OCI-LY7 (cell line): ENCODE measurements around the gene ZNF202. TPM values are rescaled to one million over a fixed set of nuclear protein-coding genes. Genes with fewer than 3 reads are reported as not detected.

Source experiments
- BruUV-seq: library from RNA; stranded (reverse); fragments of 400-500 nt; replicated peaks from 2 replicates; lab custom pipeline; 2021; lab: Mats Ljungman, UMichigan
- CTCF ChIA-PET: fragments of 300-600 bp; sonication (Branson Sonifier 250); formaldehyde crosslinking; loops from one replicate; lab custom pipeline; 2022; ENCODE audit warnings: antibody characterized with exemption; ENCODE audit not compliant: unreplicated experiment; lab: Charles Lee
- POLR2A ChIA-PET: fragments of 300-600 bp; sonication (Branson Sonifier 250); formaldehyde crosslinking; loops from one replicate; lab custom pipeline; 2022; ENCODE audit warnings: antibody characterized with exemption; lab: Charles Lee
- DNase-seq: peaks from one replicate; pipeline ENCODE4 v3.0.0-alpha.2; 2015; ENCODE audit warnings: low spot score
- H2AFZ ChIP-seq: fragments of 200-600 bp; sonication (generic), shearing (Covaris generic); 2 replicates; pipeline ENCODE4 v1.6.1; 2014; ENCODE audit warnings: mild to moderate bottlenecking, antibody characterized with exemption, low read length, moderate library complexity
- H3K27ac ChIP-seq: fragments of 200-600 bp; sonication (generic); 2 replicates; pipeline ENCODE4 v1.5.1; 2014; ENCODE audit warnings: mixed run types, low read depth, mild to moderate bottlenecking, moderate library complexity, low read length, inconsistent platforms; ENCODE audit not compliant: poor library complexity, severe bottlenecking
- H3K36me3 ChIP-seq: fragments of 200-600 bp; sonication (generic); 2 replicates; pipeline ENCODE4 v1.6.1; 2014; ENCODE audit warnings: mild to moderate bottlenecking, antibody characterized with exemption, low read length, moderate library complexity, mixed read lengths; ENCODE audit not compliant: insufficient read depth
- H3K4me1 ChIP-seq: fragments of 200-600 bp; sonication (generic); 2 replicates; pipeline ENCODE4 v1.5.1; 2014; ENCODE audit warnings: mild to moderate bottlenecking, low read length; ENCODE audit not compliant: insufficient read depth, poor library complexity, severe bottlenecking
- H3K4me2 ChIP-seq: fragments of 200-600 bp; sonication (generic); 2 replicates; pipeline ENCODE4 v1.6.1; 2014; ENCODE audit warnings: mild to moderate bottlenecking, low read length
- H3K4me3 ChIP-seq: fragments of 200-600 bp; sonication (generic); 2 replicates; pipeline ENCODE4 v1.5.1; 2014; ENCODE audit warnings: mild to moderate bottlenecking, low read depth, low read length; ENCODE audit not compliant: poor library complexity, severe bottlenecking
- H3K79me2 ChIP-seq: fragments of 200-600 bp; sonication (generic); 2 replicates; pipeline ENCODE4 v1.6.1; 2016; ENCODE audit warnings: low read depth, mild to moderate bottlenecking, low read length, moderate library complexity, mixed read lengths; ENCODE audit not compliant: insufficient read depth
- H3K9me2 ChIP-seq: fragments of 200-600 bp; sonication (generic); 2 replicates; pipeline ENCODE4 v1.6.1; 2016; ENCODE audit warnings: mild to moderate bottlenecking, low read length, mixed read lengths; ENCODE audit not compliant: insufficient read depth
- H3K9me3 ChIP-seq: fragments of 200-600 bp; sonication (generic); 2 replicates; pipeline ENCODE4 v1.6.1; 2014; ENCODE audit warnings: mild to moderate bottlenecking, mixed run types, low read length, mixed read lengths
- H4K20me1 ChIP-seq: fragments of 200-600 bp; sonication (generic); 2 replicates; pipeline ENCODE4 v1.6.1; 2014; ENCODE audit warnings: mild to moderate bottlenecking, antibody characterized with exemption, low read length, moderate library complexity, mixed read lengths; ENCODE audit not compliant: insufficient read depth
- EZH2phosphoT487 ChIP-seq: fragments of 200-600 bp; sonication (generic); IDR thresholded peaks from 2 replicates; pipeline ENCODE4 v1.6.1; 2018; ENCODE audit warnings: low read depth, borderline replicate concordance, mild to moderate bottlenecking, mixed run types, antibody characterized with exemption, low read length, moderate library complexity, mixed read lengths
- intact Hi-C: fragments of 100-400 bp; cut with micrococcal nuclease; formaldehyde crosslinking; loops from one replicate; pipeline ENCODE4 v1.10.0; 2022; ENCODE audit not compliant: unreplicated experiment
- total RNA-seq, 2 experiments: library from RNA; depleted of rRNA in 1 of 2; stranded (reverse); fragments of >200 nt in 1 of 2; shearing (Covaris generic) in 1 of 2; gene quantifications; 2 replicates each; pipeline ENCODE4 v1.2.3, GENCODE V29; 2014 to 2022
- TF ChIP-seq, protein P1 (sequence below): fragments of 200-600 bp; sonication (generic); conservative IDR thresholded peaks from 2 replicates; pipeline ENCODE4 v1.5.1; 2014; ENCODE audit warnings: mild to moderate bottlenecking, antibody characterized with exemption, low read length, moderate library complexity, mixed read lengths

Gene ZNF202
- total RNA-seq, 2 experiments from 2014 or later, result 15.5 to 19.6 TPM

- no peak for TF ChIP-seq EZH2phosphoT487
- TF ChIP-seq, protein P1, sequence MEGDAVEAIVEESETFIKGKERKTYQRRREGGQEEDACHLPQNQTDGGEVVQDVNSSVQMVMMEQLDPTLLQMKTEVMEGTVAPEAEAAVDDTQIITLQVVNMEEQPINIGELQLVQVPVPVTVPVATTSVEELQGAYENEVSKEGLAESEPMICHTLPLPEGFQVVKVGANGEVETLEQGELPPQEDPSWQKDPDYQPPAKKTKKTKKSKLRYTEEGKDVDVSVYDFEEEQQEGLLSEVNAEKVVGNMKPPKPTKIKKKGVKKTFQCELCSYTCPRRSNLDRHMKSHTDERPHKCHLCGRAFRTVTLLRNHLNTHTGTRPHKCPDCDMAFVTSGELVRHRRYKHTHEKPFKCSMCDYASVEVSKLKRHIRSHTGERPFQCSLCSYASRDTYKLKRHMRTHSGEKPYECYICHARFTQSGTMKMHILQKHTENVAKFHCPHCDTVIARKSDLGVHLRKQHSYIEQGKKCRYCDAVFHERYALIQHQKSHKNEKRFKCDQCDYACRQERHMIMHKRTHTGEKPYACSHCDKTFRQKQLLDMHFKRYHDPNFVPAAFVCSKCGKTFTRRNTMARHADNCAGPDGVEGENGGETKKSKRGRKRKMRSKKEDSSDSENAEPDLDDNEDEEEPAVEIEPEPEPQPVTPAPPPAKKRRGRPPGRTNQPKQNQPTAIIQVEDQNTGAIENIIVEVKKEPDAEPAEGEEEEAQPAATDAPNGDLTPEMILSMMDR, result no peak
- ChIA-PET CTCF (no interaction called here), POLR2A (interaction anchor here (0.6 to 0.7 kb wide), 4 partner anchors 10 to 585 kb away, joined by 3 to 5 read pairs (median 3); no protein-coding TSS in a partner anchor)
- H2AFZ ChIP-seq, result peak overlapping the region; percentile 99; the same call in 1 of the 2 replicates
- no peaks in the 10 kb centered on the region for H3K9me3 ChIP-seq
- H3K4me2 ChIP-seq, result peak overlapping the region; percentile 97
- intact Hi-C loops, result loop anchor here (5.0 kb wide), 1 partner anchor 585 kb away; no protein-coding TSS in a partner anchor
- H3K36me3 ChIP-seq, result peaks cover 25% of the 10 kb centered on the region
- peaks cover 24% of the 10 kb centered on the region for H3K4me1 ChIP-seq
- DNase-seq, result no peak
- no TSS peak for BruUV-seq
- H3K79me2 ChIP-seq, result peaks cover 33% of the 10 kb centered on the region
- no peak overlapping the region for H3K4me3 ChIP-seq
- no peaks in the 10 kb centered on the region; the same call in 1 of the 2 replicates for H3K9me2 ChIP-seq
- H4K20me1 ChIP-seq, result peaks cover 7% of the 10 kb centered on the region; the same call in 1 of the 2 replicates
- H3K27ac ChIP-seq, result no peak overlapping the region
These were observed 1.3 kb upstream of the ZNF202 start for GRCh38 chr11:123742724-123743120.

DNA sequence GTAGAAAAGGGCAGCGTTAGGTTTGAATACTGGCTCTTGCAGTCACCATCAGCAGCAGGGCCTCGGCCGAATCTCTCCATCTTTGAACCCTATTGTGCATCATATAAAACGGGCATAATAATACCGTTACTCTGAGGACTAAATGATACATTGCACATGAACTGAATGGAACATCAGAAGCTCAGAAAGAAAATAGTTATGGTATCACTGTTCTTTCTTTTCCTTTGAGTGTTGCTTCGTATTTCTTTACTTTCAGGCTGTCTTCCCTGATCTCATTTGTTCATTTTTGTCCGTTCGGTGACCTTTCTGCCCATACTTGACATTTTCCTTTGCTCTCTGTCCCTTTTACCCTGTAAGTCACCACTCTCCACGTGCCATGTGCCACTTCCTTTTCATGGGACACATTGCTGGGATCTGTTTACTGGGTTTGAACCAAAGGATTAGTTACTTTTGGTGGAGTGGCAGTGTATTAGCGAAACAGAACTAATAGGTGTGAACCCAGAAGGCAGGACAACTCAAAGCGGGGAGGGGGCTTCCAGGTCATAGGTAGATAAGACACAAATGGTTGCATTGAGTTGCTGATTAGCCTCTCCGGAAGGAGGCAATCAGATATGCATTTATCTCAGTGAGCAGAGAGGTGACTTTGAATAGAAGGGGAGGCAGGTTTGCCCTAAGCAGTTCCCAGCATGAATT is 717 bp upstream of the ZNF202 start:
- TF ChIP-seq, protein P1, result no peak
- TF ChIP-seq EZH2phosphoT487, result no peak
- intact Hi-C loops, result loop anchor here (5.0 kb wide), 1 partner anchor 585 kb away; no protein-coding TSS in a partner anchor
- peaks cover 36% of the 10 kb centered on the region for H3K79me2 ChIP-seq
- no peak overlapping the region for H3K27ac ChIP-seq
- no peaks in the 10 kb centered on the region; the same call in 1 of the 2 replicates for H3K9me2 ChIP-seq
- H2AFZ ChIP-seq, result peak overlapping the region; percentile 99
- ChIA-PET CTCF (no interaction called here), POLR2A (interaction anchor here (0.7 to 1.2 kb wide), 6 partner anchors 14 to 1707 kb away, joined by 3 to 7 read pairs (median 4); no protein-coding TSS in a partner anchor)
- peaks cover 30% of the 10 kb centered on the region for H3K36me3 ChIP-seq
- H3K4me2 ChIP-seq, result peak overlapping the region; percentile 97
- peaks cover 2% of the 10 kb centered on the region; the same call in 1 of the 2 replicates for H3K9me3 ChIP-seq
- H4K20me1 ChIP-seq, result peaks cover 7% of the 10 kb centered on the region; the same call in 1 of the 2 replicates
- TSS peak; percentile 91 for BruUV-seq
- H3K4me3 ChIP-seq, result peak overlapping the region; percentile 96
- H3K4me1 ChIP-seq, result peaks cover 24% of the 10 kb centered on the region
- DNase-seq, result peak; percentile 12
